Neural crest cell (in vitro differentiated cells): ENCODE measurements around the gene LRCOL1. TPM values are rescaled to one million over a fixed set of nuclear protein-coding genes. Genes with fewer than 3 reads are reported as not detected.

Source experiments
- DNase-seq: peaks from one replicate; pipeline ENCODE4 v3.0.0; 2021; ENCODE audit warnings: low read depth, mixed read lengths, low spot score
- H3K27ac Mint-ChIP-seq: one replicate; pipeline ENCODE4 v1.8.0; 2021; ENCODE audit warnings: mild to moderate bottlenecking, mixed read lengths; ENCODE audit not compliant: unreplicated experiment
- H3K27me3 Mint-ChIP-seq: 2 replicates; pipeline ENCODE4 v1.8.0; 2021; ENCODE audit warnings: low read depth, mild to moderate bottlenecking, mixed read lengths
- H3K36me3 Mint-ChIP-seq: 2 replicates; pipeline ENCODE4 v1.8.0; 2021; ENCODE audit warnings: low read depth, mild to moderate bottlenecking, mixed read lengths
- H3K4me1 Mint-ChIP-seq: 2 replicates; pipeline ENCODE4 v1.8.0; 2021; ENCODE audit warnings: mixed read lengths
- H3K4me3 Mint-ChIP-seq: one replicate; pipeline ENCODE4 v1.8.0; 2021; ENCODE audit warnings: mild to moderate bottlenecking, mixed read lengths
- H3K9me3 Mint-ChIP-seq: 2 replicates; pipeline ENCODE4 v1.8.0; 2021; ENCODE audit warnings: mixed read lengths
- CTCF ChIP-seq: fragments of 200-600 bp; sonication (generic); conservative IDR thresholded peaks from 2 replicates; pipeline ENCODE4 v1.5.0; 2021; ENCODE audit warnings: antibody characterized with exemption, mild to moderate bottlenecking
- total RNA-seq: library from RNA; stranded (reverse); gene quantifications from 2 replicates; pipeline ENCODE4 v1.2.1, GENCODE V29; 2021

LRCOL1 gene
- total RNA-seq, 1 donor from 2014 or later, result 1.7 TPM

- Mint-ChIP-seq H3K27ac (no peak overlapping the region), H3K4me3 (no peak overlapping the region)
- no peak for TF ChIP-seq CTCF
These were observed 35.9 kb downstream of the LRCOL1 start for GRCh38 chr12:132574271-132574996.

DNA sequence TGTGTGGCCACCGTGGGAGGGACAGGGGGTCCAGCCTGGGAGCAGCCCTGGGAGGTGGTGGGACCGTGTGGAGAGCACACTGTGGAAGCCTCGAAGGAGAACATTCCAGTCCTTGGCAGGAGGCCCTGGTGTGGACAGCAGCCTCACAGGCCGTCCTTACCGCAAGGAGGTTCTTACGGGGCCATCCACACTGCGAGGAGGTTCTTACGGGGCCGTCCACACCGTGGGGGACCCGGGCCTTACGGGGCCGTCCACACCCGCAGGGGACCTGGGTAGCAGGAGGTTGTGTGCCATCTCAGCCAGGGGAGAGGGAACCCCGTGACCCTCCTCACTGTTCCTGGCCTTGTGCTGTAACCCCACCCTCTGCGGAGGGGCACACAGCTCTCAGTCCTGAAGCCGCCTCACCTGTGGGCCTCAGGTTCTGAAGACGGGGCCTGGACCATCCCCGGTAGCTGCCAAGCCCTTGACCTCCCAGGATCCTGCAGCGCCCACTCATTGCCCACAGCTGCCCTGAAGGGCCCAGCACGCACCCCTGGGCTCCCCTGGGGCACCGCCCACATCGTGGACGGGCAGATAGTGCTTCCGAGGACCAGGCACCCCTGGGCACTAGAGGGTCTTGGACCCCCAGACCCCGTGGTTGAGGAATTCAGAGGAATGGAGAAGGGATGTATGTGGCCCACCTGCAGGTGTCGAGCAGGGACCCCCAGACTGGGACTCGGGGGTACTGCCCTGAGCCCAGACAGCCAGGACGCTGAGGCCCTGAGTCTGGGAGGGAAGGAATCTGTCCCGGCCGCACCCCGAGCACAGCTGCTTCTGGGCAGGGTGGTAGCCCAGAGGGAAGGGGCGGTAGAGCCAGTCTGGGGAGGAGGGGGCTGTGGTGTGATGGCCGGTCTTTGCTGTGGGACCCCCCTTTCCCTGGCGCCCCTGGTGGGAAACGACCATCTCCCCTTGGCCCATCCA is 37.3 kb downstream of the LRCOL1 start:
- Mint-ChIP-seq H3K36me3 (peaks cover 4% of the 10 kb centered on the region), H3K9me3 (no peaks in the 10 kb centered on the region), H3K27me3 (no peaks in the 10 kb centered on the region), H3K27ac (no peak overlapping the region), H3K4me1 (no peaks in the 10 kb centered on the region), H3K4me3 (no peak overlapping the region)
- TF ChIP-seq CTCF, result no peak
- DNase-seq, result no peak

More at GRCh38 chr12:132574271-132574996, 35.9 kb downstream of the LRCOL1 start:
- Mint-ChIP-seq H3K27me3 (no peaks in the 10 kb centered on the region), H3K4me1 (no peaks in the 10 kb centered on the region), H3K9me3 (no peaks in the 10 kb centered on the region), H3K36me3 (peaks cover 7% of the 10 kb centered on the region)
- no peak for DNase-seq

GRCh38 chr12:132572106-132572505 is 38.3 kb downstream of the LRCOL1 start:
- Mint-ChIP-seq H3K27me3 (no peaks in the 10 kb centered on the region), H3K9me3 (no peaks in the 10 kb centered on the region), H3K4me3 (no peak overlapping the region), H3K27ac (no peak overlapping the region), H3K4me1 (no peaks in the 10 kb centered on the region), H3K36me3 (no peaks in the 10 kb centered on the region)
- TF ChIP-seq CTCF, result no peak
- no peak for DNase-seq

DNA sequence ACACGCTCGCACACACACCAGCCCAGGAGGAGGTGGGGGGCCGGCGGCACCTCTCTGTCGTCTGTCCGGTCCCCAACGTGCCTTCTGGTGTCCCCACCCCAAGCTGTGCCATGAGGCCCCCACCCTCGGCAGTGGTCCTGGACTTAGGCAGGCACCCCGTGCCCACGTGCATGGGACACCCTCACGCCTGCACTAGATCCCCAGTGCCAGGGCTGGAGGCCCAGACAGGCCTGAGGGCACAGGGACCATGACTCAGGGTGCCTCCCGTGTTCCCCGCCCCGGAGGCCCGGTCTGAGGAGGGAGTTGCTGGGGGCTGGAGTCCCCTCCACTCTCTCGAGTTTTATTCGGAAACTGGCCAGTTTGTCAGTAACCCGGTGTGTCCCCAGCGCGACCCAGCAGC is 38.8 kb downstream of the LRCOL1 start:
- H3K36me3 Mint-ChIP-seq, result no peaks in the 10 kb centered on the region
- DNase-seq, result no peak
- no peak overlapping the region for H3K27ac Mint-ChIP-seq
- no peaks in the 10 kb centered on the region for H3K27me3 Mint-ChIP-seq
- H3K4me3 Mint-ChIP-seq, result no peak overlapping the region
- H3K4me1 Mint-ChIP-seq, result no peaks in the 10 kb centered on the region
- H3K9me3 Mint-ChIP-seq, result no peaks in the 10 kb centered on the region
- TF ChIP-seq CTCF, result no peak

- TF ChIP-seq CTCF, result no peak
- no peaks in the 10 kb centered on the region for H3K4me1 Mint-ChIP-seq
- H3K27ac Mint-ChIP-seq, result no peak overlapping the region
- H3K36me3 Mint-ChIP-seq, result no peaks in the 10 kb centered on the region
- no peak for DNase-seq
- no peak overlapping the region for H3K4me3 Mint-ChIP-seq
- H3K27me3 Mint-ChIP-seq, result no peaks in the 10 kb centered on the region
- H3K9me3 Mint-ChIP-seq, result no peaks in the 10 kb centered on the region
These were observed 39.3 kb downstream of the LRCOL1 start for GRCh38 chr12:132571051-132571450.
